SU-DHL-6 (cell line): ENCODE measurements around the gene STIM2.

Experiments
- CTCF ChIP-seq: fragments of 200-600 bp; sonication (generic); IDR thresholded peaks from one replicate; pipeline ENCODE4 v1.5.1; 2017; ENCODE audit warnings: antibody characterized with exemption, mild to moderate bottlenecking, low read length, moderate library complexity; ENCODE audit not compliant: insufficient read depth, poor library complexity, severe bottlenecking
- EZH2phosphoT487 ChIP-seq: fragments of 200-600 bp; sonication (generic), shearing (Covaris generic); conservative IDR thresholded peaks from 2 replicates; pipeline ENCODE4 v1.6.1; 2018; ENCODE audit warnings: mild to moderate bottlenecking, antibody characterized with exemption, low read length, moderate library complexity, mixed read lengths

- TF ChIP-seq EZH2phosphoT487 (no peak), CTCF (no peak)
Measured at GRCh38 chr4:26884026-26884425, 23.4 kb downstream of the STIM2 start.
